Measurements from ENCODE around the gene CARM1.
"Not testable (repeated sequence)": the region's sequence is repeated elsewhere in the genome, so short reads cannot be mapped to it uniquely, and the experiment has no call there.

CARM1 gene

GRCh38 chr19:10870955-10871603 is at the start of gene CARM1:
TSS of gene CARM1 (plus strand) at chr19:10871553. CDS start at chr19:10871703, 150 bp downstream.
- DNase-seq: peak; percentile 100

GRCh38 chr19:10823690-10824089 is 47.7 kb upstream of the CARM1 start:
- DNase-seq: no peak

GRCh38 chr19:10826231-10826630 is 45.1 kb upstream of the CARM1 start:
- no peak for DNase-seq

- no peak for DNase-seq
These were observed 44.5 kb upstream of the CARM1 start for GRCh38 chr19:10826846-10827245.

GRCh38 chr19:10828981-10829821 is 42.2 kb upstream of the CARM1 start:
- DNase-seq: no peak

GRCh38 chr19:10829967-10830366 is 41.4 kb upstream of the CARM1 start:
- no peak for DNase-seq

GRCh38 chr19:10830370-10830769 is 41.0 kb upstream of the CARM1 start:
- DNase-seq: no peak

GRCh38 chr19:10830931-10831779 is 40.2 kb upstream of the CARM1 start:
- DNase-seq: no peak

- DNase-seq: no peak
These were observed 39.1 kb upstream of the CARM1 start for GRCh38 chr19:10831987-10832938.

- no peak for DNase-seq
These were observed 38.4 kb upstream of the CARM1 start for GRCh38 chr19:10832939-10833296.

GRCh38 chr19:10835089-10835753 is 36.1 kb upstream of the CARM1 start:
- no peak for DNase-seq

- peak; percentile 100 for DNase-seq
These were observed 35.4 kb upstream of the CARM1 start, which contains the start of gene TMED1 for GRCh38 chr19:10835754-10836478. TSS of gene TMED1 (minus strand) at chr19:10836212. CDS start at chr19:10836191, 21 bp downstream.

- DNase-seq: peak; percentile 100
These were observed 34.6 kb upstream of the CARM1 start for GRCh38 chr19:10836479-10837330.

GRCh38 chr19:10837649-10838048 is 33.7 kb upstream of the CARM1 start:
- DNase-seq: not testable (repeated sequence)

- DNase-seq: no peak
These were observed 33.0 kb upstream of the CARM1 start for GRCh38 chr19:10838377-10838776.

- peak; percentile 74 for DNase-seq
These were observed 32.0 kb upstream of the CARM1 start for GRCh38 chr19:10839114-10840050.

- no peak for DNase-seq
These were observed 28.6 kb upstream of the CARM1 start for GRCh38 chr19:10842788-10843187.

GRCh38 chr19:10846500-10847202 is 24.7 kb upstream of the CARM1 start:
- DNase-seq: peak; percentile 60

Data from OCI-M1 (cell line).